Measurements from ENCODE around the gene DGKB. TPM values are rescaled to one million over a fixed set of nuclear protein-coding genes. Genes with fewer than 3 reads are reported as not detected.

The DGKB gene
- total and polyA plus RNA-seq, 2 of the 8 experiments (the other 6 are each of a cell fraction or from before 2014, with no cell fraction given), result 1.9 to 2.6 TPM

DNA sequence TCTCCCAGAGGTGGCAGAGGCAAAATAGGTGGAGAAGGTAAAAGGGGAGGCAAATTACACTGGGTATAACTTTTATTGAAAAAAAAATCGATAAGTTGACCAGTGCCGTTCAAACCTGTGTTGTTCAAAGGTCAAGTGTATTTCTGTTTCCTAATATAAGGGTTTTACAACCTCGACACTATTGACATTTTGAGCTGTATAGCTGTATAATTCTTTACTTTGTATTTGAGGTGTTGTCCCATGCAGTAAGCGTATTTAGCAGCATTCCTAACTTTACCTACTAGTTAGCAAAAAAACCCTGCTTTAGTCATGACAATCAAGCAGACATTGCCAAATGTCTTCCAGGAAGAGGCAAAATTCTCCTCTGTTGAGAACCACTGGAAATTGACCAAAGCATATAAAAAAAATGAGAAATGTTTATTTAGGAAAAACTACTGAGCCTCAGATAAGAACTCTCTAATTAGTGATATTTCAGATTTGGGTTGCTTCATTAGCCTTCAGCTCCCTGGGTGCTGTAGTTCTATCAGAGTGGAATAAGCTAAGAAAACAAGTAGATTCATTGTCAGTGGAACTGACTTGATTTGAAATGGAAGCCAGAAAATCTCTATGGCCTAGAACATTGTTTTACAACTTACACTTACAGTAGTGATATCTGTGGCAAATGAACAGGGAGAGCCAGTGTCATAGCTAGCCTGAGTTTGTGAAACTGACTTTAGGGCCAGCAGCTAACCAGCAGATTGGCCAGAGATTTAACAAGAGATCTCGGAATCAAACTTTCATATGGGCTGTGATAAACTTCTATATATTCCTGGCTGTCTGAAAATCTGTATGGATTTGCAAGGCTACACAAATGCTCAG lies 331.6 kb downstream of the DGKB start:
- H2BK120ac ChIP-seq (replicated peaks; ENCODE audit: low read depth, low read length), result no peak overlapping the region
- no peak overlapping the region for H2AFZ ChIP-seq (ENCODE audit: low read length)
- no peak overlapping the region for H4K91ac ChIP-seq (replicated peaks; ENCODE audit: insufficient read length, low read length)
- H2BK20ac ChIP-seq (ENCODE audit: low read length), result no peak overlapping the region
- no peak overlapping the region for H3K4me3 ChIP-seq (ENCODE audit: extremely low read depth in 1 of 4, insufficient read depth in 2 of 4, low read depth in 3 of 4, low read length in 4 of 4)
- no peaks in the 10 kb centered on the region for H3K36me3 ChIP-seq (ENCODE audit: control insufficient read depth in 2 of 4, insufficient read depth in 4 of 4, low read length in 3 of 4)
- peaks cover 0 to 1% of the 10 kb centered on the region in 2 experiments for H4K20me1 ChIP-seq (replicated peaks in 1 of 2; ENCODE audit: control insufficient read depth in 1 of 2, insufficient read depth in 2 of 2, low read length in 2 of 2)
- no peaks in the 10 kb centered on the region for H3K9me3 ChIP-seq (ENCODE audit: insufficient read depth in 2 of 2, low read depth in 1 of 2, low read length in 1 of 2)
- no peak overlapping the region for H3K27ac ChIP-seq (ENCODE audit: low read depth, low read length)
- no peak overlapping the region for H2AK5ac ChIP-seq (ENCODE audit: low read depth, low read length)
- H3K4me1 ChIP-seq (replicated peaks in 1 of 4; ENCODE audit: control insufficient read depth in 3 of 4, insufficient read depth in 4 of 4, low read length in 3 of 4), result no peaks in the 10 kb centered on the region
- H4K8ac ChIP-seq (ENCODE audit: extremely low read depth, insufficient read depth, low read length), result no peak overlapping the region
- no peaks in the 10 kb centered on the region for H3K79me1 ChIP-seq (ENCODE audit: low read depth, low read length)
- no peaks in the 10 kb centered on the region; the same call in 1 of the 2 replicates for H3K23me2 ChIP-seq (ENCODE audit: low read depth, low read length)
- H3K79me2 ChIP-seq (ENCODE audit: control insufficient read depth in 1 of 2, insufficient read depth in 2 of 2, low read length in 2 of 2), result no peaks in the 10 kb centered on the region
- H4K5ac ChIP-seq (ENCODE audit: insufficient read length, low read depth, low read length), result no peak overlapping the region
- H3K14ac ChIP-seq (ENCODE audit: insufficient read length), result no peak overlapping the region
- no peak overlapping the region for H2BK12ac ChIP-seq (ENCODE audit: low read depth, low read length)
- H3K4ac ChIP-seq (replicated peaks; ENCODE audit: insufficient read length, low read depth, low read length), result no peak overlapping the region
- 87% methylated on average over 5 of the region's 5 CpGs; no CpG with 5 or more reads in 1 of the 2 experiments for WGBS, 2 experiments (ENCODE audit: extremely low coverage in 1 of 2, insufficient coverage in 1 of 2, insufficient read length in 1 of 2, insufficient replicate concordance in 2 of 2, low coverage in 1 of 2, low lambda C conversion rate in 2 of 2, missing lambda C conversion rate in 1 of 2)
- FAIRE-seq, result no peak
- H2BK5ac ChIP-seq (ENCODE audit: low read depth, low read length), result no peak overlapping the region
- H3K56ac ChIP-seq (replicated peaks; ENCODE audit: insufficient read length, low read depth, low read length), result no peak overlapping the region
- no peaks in the 10 kb centered on the region for H3K27me3 ChIP-seq (replicated peaks in 1 of 4; ENCODE audit: control insufficient read depth in 3 of 4, extremely low read depth in 1 of 4, insufficient read depth in 3 of 4, low read length in 3 of 4)
- no peak overlapping the region for H3K4me2 ChIP-seq (ENCODE audit: insufficient read depth in 1 of 2, low read depth in 2 of 2, low read length in 2 of 2)
- ChIA-PET POLR2A (ENCODE audit: partially characterized antibody) (no interaction called here), CTCF (ENCODE audit: partially characterized antibody) (no interaction called here)
- no peak overlapping the region for H3K18ac ChIP-seq (ENCODE audit: extremely low read depth, low read length)
- H3K9ac ChIP-seq (replicated peaks in 1 of 4; ENCODE audit: extremely low read depth in 1 of 4, low read depth in 3 of 4, low read length in 3 of 4), result no peak overlapping the region
- no peak for DNase-seq (ENCODE audit: low read depth in 1 of 2, low spot score in 2 of 2)
- no peak overlapping the region for H2BK15ac ChIP-seq (ENCODE audit: low read length)
- no peak overlapping the region for H3K23ac ChIP-seq (ENCODE audit: insufficient read length)
- no peak for TF ChIP-seq SP1 (IDR thresholded peaks at IDR 0.05; ENCODE audit: low read depth, low read length)
- no peak for TF ChIP-seq RAD21 (IDR thresholded peaks at IDR 0.05 in 1 of 2, conservative IDR thresholded peaks at IDR 0.05 in 1 of 2; ENCODE audit: low read depth in 2 of 2, low read length in 2 of 2)
- no peak for TF ChIP-seq CHD2 (IDR thresholded peaks at IDR 0.05; ENCODE audit: low read length)
- TF ChIP-seq EP300 (IDR thresholded peaks at IDR 0.05; ENCODE audit: borderline replicate concordance in 1 of 2, low read depth in 2 of 2, low read length in 2 of 2), result no peak
- no peak for TF ChIP-seq NRF1 (IDR thresholded peaks at IDR 0.05; ENCODE audit: low read depth, low read length)
- no peak for TF ChIP-seq TAF7 (optimal IDR thresholded peaks at IDR 0.05; ENCODE audit: borderline replicate concordance, low read depth, low read length)
- TF ChIP-seq YY1 (IDR thresholded peaks at IDR 0.05; ENCODE audit: low read depth, low read length), result no peak
- no peak for TF ChIP-seq JUND (IDR thresholded peaks at IDR 0.05; ENCODE audit: low read length)

All from H1 (cell line).